HCT116 (cell line): ENCODE data around the gene ANKS1A.

Source experiments
- POLR2A ChIP-seq: IDR thresholded peaks from 2 replicates; pipeline ENCODE4 v1.7.0; 2011; ENCODE audit warnings: borderline replicate concordance; ENCODE audit not compliant: insufficient read depth, insufficient read length; ENCODE audit errors: extremely low read depth
- SIN3A ChIP-seq: IDR thresholded peaks from 2 replicates; pipeline ENCODE4 v1.6.1; 2012; ENCODE audit warnings: low read depth
- TF ChIP-seq, protein P1 (sequence below), 3 experiments: fragments of 200-600 bp in 1 of 3; sonication (generic) in 1 of 3; IDR thresholded peaks in 2 of 3; conservative IDR thresholded peaks in 1 of 3; 2 replicates each; pipeline ENCODE4 v1.5.1; 2012 to 2017; ENCODE audit warnings: low read depth in 2 of 3, low read length in 2 of 3, antibody characterized with exemption in 1 of 3, borderline replicate concordance in 1 of 3, control low read depth in 1 of 3, mild to moderate bottlenecking in 1 of 3, mixed read lengths in 1 of 3, mixed run types in 1 of 3, moderate library complexity in 1 of 3; ENCODE audit not compliant: insufficient read depth in 1 of 3

DNA sequence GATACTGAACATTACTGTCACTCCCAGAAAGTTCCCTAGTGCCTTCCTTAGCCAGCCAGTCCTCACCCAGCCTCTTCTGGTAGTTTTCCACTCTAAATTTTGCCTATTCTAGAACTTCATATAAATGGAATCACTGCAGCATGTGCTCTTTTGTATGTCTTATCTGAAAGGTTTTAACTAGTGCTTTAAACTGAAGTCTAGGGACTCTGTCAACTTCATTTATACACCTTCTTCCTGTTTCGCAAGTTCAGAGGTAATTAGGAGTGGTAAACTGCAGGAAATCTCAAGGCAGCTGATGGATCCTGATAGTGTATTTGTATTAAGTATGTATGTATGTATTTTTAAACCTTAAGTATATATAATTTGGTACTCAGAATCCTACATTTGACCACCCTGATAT is 157.8 kb downstream of the ANKS1A start:
- TF ChIP-seq, protein P1, sequence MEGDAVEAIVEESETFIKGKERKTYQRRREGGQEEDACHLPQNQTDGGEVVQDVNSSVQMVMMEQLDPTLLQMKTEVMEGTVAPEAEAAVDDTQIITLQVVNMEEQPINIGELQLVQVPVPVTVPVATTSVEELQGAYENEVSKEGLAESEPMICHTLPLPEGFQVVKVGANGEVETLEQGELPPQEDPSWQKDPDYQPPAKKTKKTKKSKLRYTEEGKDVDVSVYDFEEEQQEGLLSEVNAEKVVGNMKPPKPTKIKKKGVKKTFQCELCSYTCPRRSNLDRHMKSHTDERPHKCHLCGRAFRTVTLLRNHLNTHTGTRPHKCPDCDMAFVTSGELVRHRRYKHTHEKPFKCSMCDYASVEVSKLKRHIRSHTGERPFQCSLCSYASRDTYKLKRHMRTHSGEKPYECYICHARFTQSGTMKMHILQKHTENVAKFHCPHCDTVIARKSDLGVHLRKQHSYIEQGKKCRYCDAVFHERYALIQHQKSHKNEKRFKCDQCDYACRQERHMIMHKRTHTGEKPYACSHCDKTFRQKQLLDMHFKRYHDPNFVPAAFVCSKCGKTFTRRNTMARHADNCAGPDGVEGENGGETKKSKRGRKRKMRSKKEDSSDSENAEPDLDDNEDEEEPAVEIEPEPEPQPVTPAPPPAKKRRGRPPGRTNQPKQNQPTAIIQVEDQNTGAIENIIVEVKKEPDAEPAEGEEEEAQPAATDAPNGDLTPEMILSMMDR (IDR thresholded peaks at IDR 0.05 in 2 of 3, conservative IDR thresholded peaks at IDR 0.05 in 1 of 3; ENCODE audit: borderline replicate concordance in 1 of 3, insufficient read depth in 1 of 3, low read depth in 2 of 3, low read length in 2 of 3) = no peak
- TF ChIP-seq POLR2A (no peak), SIN3A (no peak)
